ENCODE data around the gene ZBTB49.
A peak's percentile ranks its signal among the peaks of the same experiment; 100 is the strongest.
"Not testable (repeated sequence)": the region's sequence is repeated elsewhere in the genome, so short reads cannot be mapped to it uniquely, and the experiment has no call there.

ZBTB49 gene

DNA sequence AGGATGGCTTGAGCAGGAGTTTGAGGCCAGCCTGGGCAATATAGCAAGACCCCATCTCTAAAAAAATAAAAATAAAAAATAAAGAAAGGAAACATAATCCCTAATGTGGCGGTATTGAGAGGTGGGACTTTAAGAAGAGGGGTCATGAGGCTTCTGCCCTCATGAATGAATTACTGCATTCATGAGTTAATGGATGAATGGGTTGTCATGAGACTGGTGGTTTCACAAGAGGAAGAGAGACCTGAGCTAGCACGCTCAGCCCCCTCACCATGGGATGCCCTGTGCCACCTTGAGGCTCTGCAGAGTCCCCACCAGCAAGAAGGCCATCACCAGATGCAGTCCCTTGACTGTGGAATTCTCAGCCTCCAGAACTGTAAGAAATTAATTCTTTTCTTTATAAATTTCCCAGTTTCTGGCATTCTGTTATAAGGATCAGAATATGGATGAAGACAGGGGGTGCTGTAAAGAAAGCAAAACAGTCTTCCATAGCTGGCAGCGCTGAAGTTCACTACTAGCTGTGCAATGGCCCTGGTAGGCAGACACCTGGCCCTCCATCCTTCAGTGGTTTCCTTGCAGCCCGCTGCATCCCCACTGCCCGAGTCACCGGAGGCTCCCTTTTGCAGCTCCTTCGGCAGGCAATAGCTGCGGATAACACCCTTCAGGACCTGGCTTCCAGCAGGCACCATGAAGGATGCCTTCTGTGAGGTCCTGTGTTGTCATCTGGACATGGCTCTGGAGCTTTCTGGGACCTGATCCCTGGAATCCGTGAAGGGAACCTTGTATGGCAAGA, 52.0 kb downstream of the ZBTB49 start:
- CTCF ChIA-PET = interaction anchor here (0.9 kb wide), 1 partner anchor 90 kb away, joined by 5 read pairs; no protein-coding TSS in a partner anchor
- Mint-ChIP-seq H3K4me1 (peaks cover 5% of the 10 kb centered on the region), H3K27ac (no peak overlapping the region), H3K36me3 (peaks cover 2% of the 10 kb centered on the region), H3K27me3 (peaks cover 12% of the 10 kb centered on the region), H3K9me3 (peaks cover 2% of the 10 kb centered on the region), H3K4me3 (no peak overlapping the region)
- no peak for DNase-seq

DNA sequence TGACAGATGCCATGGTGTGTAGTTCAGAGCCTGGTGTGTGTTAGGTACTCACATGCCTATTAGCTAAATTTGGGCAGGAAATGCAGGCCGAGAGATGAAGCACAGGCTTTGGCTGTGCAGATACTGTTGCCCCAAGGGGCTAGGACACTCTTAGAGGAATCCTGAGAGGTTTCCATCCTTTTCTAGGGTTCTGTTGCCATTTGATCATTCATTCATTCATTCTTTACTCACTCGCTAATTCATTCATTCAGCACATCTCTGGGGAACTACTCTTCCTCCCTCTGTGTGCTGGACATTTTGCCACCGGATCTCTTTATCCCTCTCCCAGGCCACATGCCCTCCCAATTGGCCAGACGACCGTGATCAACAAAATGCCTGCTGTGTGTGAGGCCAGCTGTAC, 53.0 kb downstream of the ZBTB49 start:
- H3K4me1 Mint-ChIP-seq = peaks cover 15% of the 10 kb centered on the region
- CTCF ChIA-PET = no interaction called here

DNA sequence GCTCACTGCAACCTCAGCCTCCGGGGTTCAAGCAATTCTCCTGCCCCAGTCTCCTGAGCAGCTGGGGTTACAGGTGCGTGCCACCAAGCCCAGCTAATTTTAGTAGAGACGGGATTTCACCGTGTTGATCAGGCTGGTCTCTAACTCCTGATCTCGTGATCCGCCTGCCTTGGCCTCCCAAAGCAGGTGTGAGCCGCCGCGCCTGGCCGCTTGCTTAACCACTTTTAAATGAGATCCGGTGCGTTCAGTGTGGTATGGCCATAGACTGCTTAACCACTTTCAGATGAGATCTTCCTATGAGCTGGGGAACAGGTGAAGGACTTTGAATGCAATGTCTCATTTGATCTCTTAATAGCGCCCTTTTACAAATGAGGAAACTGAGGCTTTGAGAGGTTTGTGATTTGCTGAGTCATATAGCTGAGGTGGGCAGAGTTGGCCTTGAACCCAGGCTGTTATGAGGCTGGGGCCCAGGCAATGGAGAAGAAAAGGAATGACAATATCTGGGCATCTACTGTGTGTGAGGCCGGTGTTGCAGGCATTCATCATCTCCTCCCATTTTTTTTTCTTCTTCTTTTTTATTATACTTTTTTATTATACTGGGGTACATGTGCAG, 55.0 kb downstream of the ZBTB49 start:
- H3K9me3 Mint-ChIP-seq = peaks cover 25% of the 10 kb centered on the region
- H3K36me3 Mint-ChIP-seq = peaks cover 27% of the 10 kb centered on the region
- no peak overlapping the region for H3K4me3 Mint-ChIP-seq
- CTCF ChIA-PET = no interaction called here
- no peak for DNase-seq
- no peak overlapping the region for H3K27ac Mint-ChIP-seq
- no peaks in the 10 kb centered on the region for H3K27me3 Mint-ChIP-seq
- H3K4me1 Mint-ChIP-seq = peaks cover 32% of the 10 kb centered on the region

More for the DNA sequence above, 53.0 kb downstream of the ZBTB49 start:
- H3K9me3 Mint-ChIP-seq = peaks cover 10% of the 10 kb centered on the region
- H3K36me3 Mint-ChIP-seq = peaks cover 10% of the 10 kb centered on the region
- no peak overlapping the region for H3K4me3 Mint-ChIP-seq
- H3K27me3 Mint-ChIP-seq = peaks cover 5% of the 10 kb centered on the region
- H3K27ac Mint-ChIP-seq = no peak overlapping the region
- no peak for DNase-seq

DNA sequence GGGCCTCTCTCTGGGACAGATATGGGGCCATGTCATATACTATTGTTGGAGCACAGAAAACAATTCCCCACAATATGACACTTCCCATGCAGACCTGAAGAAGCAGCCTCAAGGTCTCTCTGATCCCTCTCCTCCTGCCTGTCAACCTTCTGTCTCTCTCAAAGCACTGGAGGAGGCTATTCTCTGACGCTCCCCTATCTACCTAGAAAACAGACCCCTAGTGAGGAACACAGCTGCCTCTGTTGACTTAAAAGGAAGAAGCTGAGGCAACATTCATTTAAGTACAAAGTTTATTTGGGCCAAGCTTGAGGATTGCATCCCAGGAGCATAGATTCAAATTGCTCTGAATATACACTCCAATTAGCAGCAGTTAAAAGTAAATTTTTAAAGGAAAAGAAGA, 57.5 kb downstream of the ZBTB49 start:
- Mint-ChIP-seq H3K27ac (peak overlapping the region; percentile 93), H3K4me3 (no peak overlapping the region)
- CTCF ChIA-PET = no interaction called here

DNA sequence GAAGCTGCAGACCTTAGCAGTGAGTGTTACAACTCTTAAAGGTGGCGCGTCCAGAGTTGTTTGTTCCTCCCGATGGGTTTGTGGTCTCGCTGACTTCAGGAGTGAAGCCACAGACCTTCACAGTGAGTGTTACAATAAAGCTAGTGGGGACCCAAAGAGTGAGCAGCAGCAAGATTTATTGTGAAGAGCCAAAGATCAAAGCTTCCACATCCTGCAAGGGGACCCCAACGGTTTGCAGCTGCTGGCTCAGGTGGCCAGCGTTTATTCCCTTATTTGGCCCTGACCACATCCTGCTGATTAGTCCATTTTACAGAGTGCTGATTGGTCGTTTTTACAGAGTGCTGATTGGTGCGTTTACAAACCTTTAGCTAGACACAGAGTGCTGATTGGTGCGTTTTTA, 58.5 kb downstream of the ZBTB49 start:
- Mint-ChIP-seq H3K27ac (peak overlapping the region; percentile 93), H3K9me3 (peaks cover 30% of the 10 kb centered on the region), H3K4me1 (peaks cover 32% of the 10 kb centered on the region), H3K36me3 (peaks cover 27% of the 10 kb centered on the region)
- CTCF ChIA-PET, H3K27me3 Mint-ChIP-seq, H3K4me3 Mint-ChIP-seq: not testable (repeated sequence)
- peak; percentile 75 for DNase-seq

More for the DNA sequence above, 57.5 kb downstream of the ZBTB49 start:
- no peaks in the 10 kb centered on the region for H3K27me3 Mint-ChIP-seq
- no peak for DNase-seq
- H3K4me1 Mint-ChIP-seq = peaks cover 32% of the 10 kb centered on the region
- peaks cover 27% of the 10 kb centered on the region for H3K36me3 Mint-ChIP-seq
- H3K9me3 Mint-ChIP-seq = peaks cover 27% of the 10 kb centered on the region

DNA sequence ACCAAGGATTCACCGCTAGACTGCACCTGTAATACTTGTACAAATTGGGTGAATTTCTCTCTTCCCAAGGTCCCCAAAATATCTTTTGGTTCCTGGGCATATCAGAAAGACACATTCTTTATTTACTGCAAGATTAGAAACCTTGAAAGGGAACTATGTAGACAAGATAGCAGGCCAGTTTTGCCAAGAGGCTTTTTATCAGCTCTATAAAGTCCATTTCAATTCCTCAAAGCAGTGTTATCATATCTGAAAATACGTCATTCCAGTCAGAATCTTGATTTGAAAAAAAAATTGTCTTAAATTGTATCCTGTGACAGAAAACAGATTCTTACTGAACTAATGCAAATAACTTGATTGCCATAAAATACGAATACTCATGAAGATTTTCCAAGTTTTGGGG, 59.8 kb downstream of the ZBTB49 start:
- no peak for DNase-seq
- Mint-ChIP-seq H3K27me3 (no peaks in the 10 kb centered on the region), H3K27ac (no peak overlapping the region), H3K9me3 (peaks cover 30% of the 10 kb centered on the region), H3K36me3 (peaks cover 27% of the 10 kb centered on the region), H3K4me3 (no peak overlapping the region), H3K4me1 (peaks cover 32% of the 10 kb centered on the region)
- CTCF ChIA-PET = no interaction called here

DNA sequence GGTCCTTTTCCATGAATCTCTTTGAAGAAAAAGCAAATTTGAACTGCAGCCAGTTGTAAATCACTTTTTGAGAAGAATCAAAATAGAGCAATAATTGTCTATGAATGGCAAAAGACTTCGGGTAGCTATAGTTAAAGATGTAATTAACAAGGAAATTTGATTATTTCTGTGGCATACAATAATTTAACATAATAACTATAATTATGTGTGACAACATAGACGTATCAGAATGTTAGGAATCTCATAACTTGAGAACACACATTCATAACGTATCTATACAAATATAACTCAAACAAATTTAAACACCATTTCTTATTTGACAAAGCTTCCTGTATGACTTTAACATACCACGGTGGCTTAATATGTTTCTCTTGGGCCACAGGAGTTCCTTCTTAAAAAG, 60.9 kb downstream of the ZBTB49 start:
- CTCF ChIA-PET = no interaction called here
- Mint-ChIP-seq H3K9me3 (peaks cover 30% of the 10 kb centered on the region), H3K27me3 (no peaks in the 10 kb centered on the region), H3K4me1 (peaks cover 29% of the 10 kb centered on the region), H3K36me3 (peaks cover 27% of the 10 kb centered on the region), H3K27ac (no peak overlapping the region), H3K4me3 (no peak overlapping the region)
- no peak for DNase-seq

DNA sequence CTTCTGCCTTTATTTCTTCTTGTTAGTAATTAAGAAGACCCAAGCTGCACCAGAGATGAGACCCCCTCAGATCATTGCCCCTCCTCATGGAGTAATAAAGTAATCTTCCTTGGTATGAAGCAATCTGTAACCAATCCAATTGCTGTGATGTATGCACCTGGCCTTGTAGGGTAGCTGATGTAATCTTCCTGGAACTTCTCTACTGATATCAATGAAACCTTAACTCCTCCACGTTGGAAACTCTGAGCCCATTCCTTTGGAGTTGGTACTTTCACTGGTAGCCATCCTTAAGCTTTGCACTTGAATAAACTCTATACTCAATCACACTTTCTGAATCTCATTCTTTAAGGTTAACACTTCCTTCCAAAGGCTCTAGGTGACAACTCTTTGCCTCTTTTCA, 65.3 kb downstream of the ZBTB49 start:
- no peak for DNase-seq
- H3K4me3 Mint-ChIP-seq = no peak overlapping the region
- no peak overlapping the region for H3K27ac Mint-ChIP-seq
- CTCF ChIA-PET = no interaction called here
- H3K36me3 Mint-ChIP-seq = no peaks in the 10 kb centered on the region
- peaks cover 5% of the 10 kb centered on the region for H3K9me3 Mint-ChIP-seq
- no peaks in the 10 kb centered on the region for H3K27me3 Mint-ChIP-seq
- H3K4me1 Mint-ChIP-seq = no peaks in the 10 kb centered on the region

DNA sequence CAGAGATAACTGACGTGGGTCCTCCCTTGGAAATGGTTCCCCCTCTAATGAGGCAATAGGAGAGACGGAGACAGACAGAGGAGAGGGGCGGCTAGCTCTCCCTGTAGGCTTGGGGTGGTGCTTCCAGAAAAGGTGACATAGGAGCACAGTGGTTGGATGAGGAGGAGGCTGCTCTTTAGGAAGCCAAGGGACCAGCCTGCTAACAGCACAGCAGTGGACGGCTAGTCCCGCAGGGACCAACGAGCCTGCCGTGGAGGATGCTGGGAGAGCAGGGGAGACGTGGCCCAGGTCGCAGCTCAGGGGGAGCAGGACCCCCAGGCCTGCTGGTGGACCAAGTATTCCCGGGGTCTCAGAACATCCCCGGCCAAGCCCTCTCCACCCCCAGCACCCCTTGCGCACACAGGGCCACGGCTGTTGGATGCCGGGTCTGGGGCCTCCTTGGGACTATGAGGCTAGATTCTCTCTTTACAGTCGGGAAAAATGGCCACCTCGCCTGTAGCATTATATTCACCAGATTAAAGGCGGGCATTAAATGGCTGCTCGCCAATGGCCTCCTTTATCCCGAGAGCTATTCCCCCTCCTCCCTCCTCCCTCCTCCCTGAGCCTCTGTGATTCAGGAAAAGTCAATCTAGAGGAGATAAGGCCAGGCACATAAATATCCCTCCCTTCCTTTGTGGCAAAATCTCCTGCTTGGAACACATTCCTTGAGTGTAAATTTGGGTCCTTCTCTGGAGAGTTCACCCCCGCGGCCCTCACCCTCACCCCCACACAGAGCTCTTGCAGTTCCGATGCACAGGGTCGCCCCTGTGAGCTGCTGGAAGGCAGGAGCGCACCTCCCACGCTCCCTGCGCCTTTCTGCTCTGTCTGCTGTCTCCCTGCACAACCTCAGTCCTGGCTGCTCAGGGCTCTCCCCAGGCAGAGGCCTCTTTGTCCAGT, 66.3 kb downstream of the ZBTB49 start:
- DNase-seq = no peak
- Mint-ChIP-seq H3K4me1 (no peaks in the 10 kb centered on the region), H3K9me3 (peaks cover 5% of the 10 kb centered on the region), H3K4me3 (no peak overlapping the region), H3K36me3 (no peaks in the 10 kb centered on the region), H3K27ac (no peak overlapping the region), H3K27me3 (no peaks in the 10 kb centered on the region)
- CTCF ChIA-PET = no interaction called here

DNA sequence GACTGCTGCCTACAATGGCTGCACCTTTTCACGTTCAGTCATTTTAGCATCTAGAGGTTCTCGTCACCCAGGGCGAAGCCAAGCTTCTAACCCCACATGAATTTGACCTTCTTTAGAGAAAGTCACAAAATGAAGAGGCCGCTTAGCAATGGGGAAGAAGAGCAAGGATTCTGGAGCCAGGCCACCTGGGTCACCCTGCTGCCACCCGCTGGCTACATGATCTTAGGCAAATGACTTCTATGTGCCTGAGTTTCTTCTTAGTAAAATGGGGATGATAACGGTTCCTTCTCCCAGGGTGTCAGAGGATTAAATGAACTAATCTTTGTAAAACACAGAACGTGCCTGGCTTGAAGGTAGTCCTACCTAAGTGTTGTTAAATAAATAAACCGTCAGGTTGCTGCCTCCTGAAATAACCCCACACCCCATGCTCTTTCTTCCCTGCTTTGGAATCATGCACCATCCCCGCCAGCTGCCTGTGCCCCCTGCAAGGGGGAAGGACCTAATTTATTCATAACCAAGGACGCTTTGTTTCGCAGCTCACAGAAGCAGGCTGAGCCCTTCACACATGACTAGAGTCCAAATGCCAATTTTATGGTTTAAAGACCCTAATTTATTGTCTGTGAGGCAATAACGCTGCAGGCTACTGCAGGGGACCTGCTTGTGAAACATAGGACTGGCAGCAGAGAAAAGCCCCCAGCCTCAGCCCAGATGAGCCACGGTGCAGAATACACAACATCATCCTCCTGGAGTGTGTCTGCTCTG, 68.2 kb downstream of the ZBTB49 start:
- no peaks in the 10 kb centered on the region for H3K36me3 Mint-ChIP-seq
- H3K4me1 Mint-ChIP-seq = no peaks in the 10 kb centered on the region
- peaks cover 1% of the 10 kb centered on the region for H3K9me3 Mint-ChIP-seq
- no peak overlapping the region for H3K27ac Mint-ChIP-seq
- no peak for DNase-seq
- peaks cover 6% of the 10 kb centered on the region for H3K27me3 Mint-ChIP-seq
- H3K4me3 Mint-ChIP-seq = no peak overlapping the region
- CTCF ChIA-PET = no interaction called here

DNA sequence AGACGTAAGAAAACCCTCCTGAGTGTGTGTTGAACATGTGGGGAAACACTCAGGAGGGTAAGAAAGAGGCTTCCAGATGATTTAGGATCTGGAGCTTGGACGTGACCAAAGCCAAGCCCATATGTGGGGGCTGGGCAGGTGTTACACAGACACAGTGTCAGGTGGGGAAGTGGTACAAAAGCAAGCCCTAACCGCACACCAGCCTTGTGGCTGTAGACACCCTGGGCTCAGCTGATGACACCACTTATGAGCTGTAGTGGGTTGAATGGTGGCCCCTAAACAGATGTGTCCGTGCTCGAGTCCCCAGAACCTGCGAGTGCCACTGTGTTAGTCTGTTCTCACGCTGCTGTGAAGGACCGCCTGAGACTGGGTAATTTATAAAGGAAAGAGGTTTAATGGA, 71.8 kb downstream of the ZBTB49 start:
- DNase-seq = no peak
- CTCF ChIA-PET = no interaction called here
- Mint-ChIP-seq H3K27me3 (peaks cover 11% of the 10 kb centered on the region), H3K4me3 (no peak overlapping the region), H3K36me3 (no peaks in the 10 kb centered on the region), H3K9me3 (peaks cover 19% of the 10 kb centered on the region), H3K4me1 (no peaks in the 10 kb centered on the region), H3K27ac (no peak overlapping the region)

DNA sequence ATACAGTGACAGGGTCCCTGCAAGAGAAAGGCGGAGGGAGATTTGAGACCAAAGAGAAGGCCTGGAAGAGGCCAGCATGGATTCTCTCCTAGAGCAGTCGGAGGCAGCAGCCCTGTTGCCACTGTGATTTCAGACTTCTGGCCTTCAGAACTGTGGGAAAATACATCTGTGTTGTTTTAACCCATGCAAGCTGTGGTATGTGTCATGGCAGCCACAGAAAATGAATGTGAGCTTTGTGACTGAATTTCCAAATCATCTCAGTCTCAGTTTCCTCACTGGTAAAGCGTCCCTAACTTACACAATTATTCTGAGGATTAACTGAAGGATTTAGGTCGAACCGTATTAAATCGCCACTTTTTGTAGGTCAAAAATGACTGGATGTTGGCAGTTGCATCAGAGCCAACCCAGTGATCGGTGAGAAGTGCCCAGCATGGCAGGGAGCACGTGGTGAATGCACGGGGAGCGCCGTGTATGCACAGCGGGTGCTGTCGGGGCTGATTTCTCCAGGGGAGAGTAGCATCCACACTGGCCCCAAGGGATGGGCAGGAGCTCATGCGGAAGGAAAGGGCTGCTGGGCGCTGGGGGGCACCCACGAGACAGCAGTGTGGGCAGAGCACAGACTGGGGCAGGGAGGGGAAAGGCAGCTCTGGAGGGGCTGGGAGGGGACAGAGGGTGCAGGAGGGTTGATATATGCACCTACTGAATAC, 73.1 kb downstream of the ZBTB49 start:
- no peak for DNase-seq
- H3K4me3 Mint-ChIP-seq = no peak overlapping the region
- CTCF ChIA-PET = no interaction called here
- H3K27me3 Mint-ChIP-seq = peaks cover 11% of the 10 kb centered on the region
- no peak overlapping the region for H3K27ac Mint-ChIP-seq
- peaks cover 20% of the 10 kb centered on the region for H3K9me3 Mint-ChIP-seq
- no peaks in the 10 kb centered on the region for H3K4me1 Mint-ChIP-seq
- H3K36me3 Mint-ChIP-seq = no peaks in the 10 kb centered on the region

DNA sequence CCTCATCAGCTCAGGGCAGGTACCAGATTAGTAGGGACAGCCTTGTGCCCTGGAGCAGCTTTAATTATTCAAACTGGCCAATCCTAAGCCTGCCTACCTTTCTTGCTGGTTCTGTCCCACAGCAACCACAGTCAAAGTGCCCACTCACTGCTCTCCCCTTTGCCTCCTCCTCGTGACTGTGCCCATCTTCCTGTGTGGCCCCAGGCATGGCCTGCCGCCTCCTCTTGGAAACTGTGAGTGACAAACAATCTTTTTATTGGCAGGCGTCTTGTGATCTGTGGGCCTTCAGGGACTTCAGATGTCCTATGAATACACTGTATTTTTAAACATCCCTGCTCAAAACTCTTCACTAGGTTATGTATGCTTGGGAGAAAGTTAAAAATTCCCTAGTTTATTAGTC, 74.0 kb downstream of the ZBTB49 start:
- H3K27ac Mint-ChIP-seq = no peak overlapping the region
- no peaks in the 10 kb centered on the region for H3K36me3 Mint-ChIP-seq
- CTCF ChIA-PET = no interaction called here
- no peak for DNase-seq
- peaks cover 11% of the 10 kb centered on the region for H3K27me3 Mint-ChIP-seq
- peaks cover 20% of the 10 kb centered on the region for H3K9me3 Mint-ChIP-seq
- no peak overlapping the region for H3K4me3 Mint-ChIP-seq
- no peaks in the 10 kb centered on the region for H3K4me1 Mint-ChIP-seq
